CD14-positive monocyte (primary cell): ENCODE results near the gene APOBEC3H. TPM values are rescaled to one million over a fixed set of nuclear protein-coding genes. Genes with fewer than 3 reads are reported as not detected.
"Not testable (repeated sequence)": the region's sequence is repeated elsewhere in the genome, so short reads cannot be mapped to it uniquely, and the experiment has no call there.

Experiments used
- DNase-seq, 3 donors: peaks; one replicate each; pipeline ENCODE4 v3.0.0-alpha.2; 2011 to 2022
- H2AFZ ChIP-seq: 2 replicates; pipeline ENCODE4 v1.6.0; 2012; ENCODE audit warnings: mild to moderate bottlenecking, low read depth, low read length, inconsistent platforms; ENCODE audit not compliant: insufficient read depth, poor library complexity, severe bottlenecking
- H3K27ac ChIP-seq, 2 donors: 1 replicate in 1 of 2; 2 replicates in 1 of 2; pipeline ENCODE4 v1.5.1; 2012 to 2013; ENCODE audit warnings: low read length in 2 of 2, control low read depth in 1 of 2, inconsistent platforms in 1 of 2, low read depth in 1 of 2, mild to moderate bottlenecking in 1 of 2
- H3K27me3 ChIP-seq, 2 donors: one replicate each; pipeline versions ENCODE4 v1.6.0 to v1.6.1; 2011 to 2013; ENCODE audit warnings: low read length in 2 of 2; ENCODE audit not compliant: control insufficient read depth in 2 of 2, insufficient read depth in 2 of 2
- H3K36me3 ChIP-seq, 2 donors: replicated peaks in 1 of 2; 1 replicate in 1 of 2; 2 replicates in 1 of 2; pipeline versions ENCODE4 v1.5.1 to v1.6.1; 2012 to 2013; ENCODE audit warnings: low read length in 2 of 2, control low read depth in 1 of 2, inconsistent platforms in 1 of 2, mild to moderate bottlenecking in 1 of 2; ENCODE audit not compliant: insufficient read depth in 2 of 2, control insufficient read depth in 1 of 2
- H3K4me1 ChIP-seq, 2 donors: 1 replicate in 1 of 2; 2 replicates in 1 of 2; pipeline versions ENCODE4 v1.5.1 to v1.6.1; 2012 to 2013; ENCODE audit warnings: low read length in 2 of 2, control low read depth in 1 of 2, inconsistent platforms in 1 of 2, mild to moderate bottlenecking in 1 of 2, moderate library complexity in 1 of 2; ENCODE audit not compliant: insufficient read depth in 2 of 2, control insufficient read depth in 1 of 2
- H3K4me2 ChIP-seq: replicated peaks from 2 replicates; pipeline ENCODE3; 2012; ENCODE audit warnings: low read length, moderate library complexity, mild to moderate bottlenecking; ENCODE audit not compliant: poor library complexity, severe bottlenecking; ENCODE audit errors: extremely low read depth
- H3K4me3 ChIP-seq, 3 experiments: fragments of 200-600 bp in 1 of 3; sonication (generic) in 1 of 3; replicated peaks in 1 of 3; 1 replicate in 2 of 3; 2 replicates in 1 of 3; pipeline ENCODE4 v1.5.1; 2011 to 2013; ENCODE audit warnings: low read length in 3 of 3, mild to moderate bottlenecking in 3 of 3, control low read depth in 2 of 3, low read depth in 2 of 3, inconsistent platforms in 1 of 3, moderate library complexity in 1 of 3
- H3K79me2 ChIP-seq: 2 replicates; pipeline ENCODE4 v1.6.0; 2012; ENCODE audit warnings: mild to moderate bottlenecking, control low read depth, inconsistent platforms, low read length, moderate library complexity; ENCODE audit not compliant: insufficient read depth
- H3K9ac ChIP-seq: 2 replicates; pipeline ENCODE4 v1.6.0; 2017; ENCODE audit warnings: low read length, mild to moderate bottlenecking; ENCODE audit not compliant: insufficient read depth, poor library complexity, severe bottlenecking
- H3K9me3 ChIP-seq, 2 donors: replicated peaks in 1 of 2; 1 replicate in 1 of 2; 2 replicates in 1 of 2; pipeline versions ENCODE4 v1.5.1 to v1.6.1; 2012 to 2013; ENCODE audit warnings: low read length in 2 of 2, control low read depth in 1 of 2; ENCODE audit not compliant: control insufficient read depth in 1 of 2, insufficient read depth in 1 of 2
- H4K20me1 ChIP-seq: 2 replicates; pipeline ENCODE4 v1.6.0; 2012; ENCODE audit warnings: mild to moderate bottlenecking, low read length, control low read depth, moderate library complexity; ENCODE audit not compliant: insufficient read depth
- H3K27ac Mint-ChIP-seq, 7 donors: one replicate each; pipeline ENCODE4 v1.8.0; 2020; ENCODE audit warnings: mild to moderate bottlenecking in 7 of 7, mixed read lengths in 7 of 7, moderate library complexity in 6 of 7, inconsistent platforms in 2 of 7
- H3K27me3 Mint-ChIP-seq, 3 donors: one replicate each; pipeline ENCODE4 v1.8.0; 2021 to 2022; ENCODE audit warnings: low read depth in 3 of 3, mild to moderate bottlenecking in 3 of 3, mixed read lengths in 3 of 3, moderate library complexity in 3 of 3, inconsistent platforms in 1 of 3
- H3K36me3 Mint-ChIP-seq, 2 donors: one replicate each; pipeline ENCODE4 v1.8.0; 2020; ENCODE audit warnings: mixed read lengths in 2 of 2, inconsistent platforms in 1 of 2, mild to moderate bottlenecking in 1 of 2
- H3K4me1 Mint-ChIP-seq: one replicate; pipeline ENCODE4 v1.8.0; 2020; ENCODE audit warnings: mild to moderate bottlenecking, mixed read lengths
- H3K4me3 Mint-ChIP-seq, 2 donors: one replicate each; pipeline ENCODE4 v1.8.0; 2020; ENCODE audit warnings: mild to moderate bottlenecking in 2 of 2, mixed read lengths in 2 of 2, moderate library complexity in 1 of 2
- H3K9me3 Mint-ChIP-seq, 7 donors: one replicate each; pipeline ENCODE4 v1.8.0; 2020 to 2022; ENCODE audit warnings: mixed read lengths in 7 of 7, mild to moderate bottlenecking in 6 of 7, moderate library complexity in 6 of 7, inconsistent platforms in 2 of 7
- CTCF ChIP-seq: fragments of 200-600 bp; IDR thresholded peaks from one replicate; pipeline ENCODE4 v1.8.0; 2022; ENCODE audit warnings: antibody characterized with exemption, mild to moderate bottlenecking
- WGBS: methylation state at CpG from one replicate; pipeline ENCODE4 v1.1.5; 2013; ENCODE audit warnings: missing lambda C conversion rate; ENCODE audit not compliant: insufficient coverage; 5-methylcytosine and 5-hydroxymethylcytosine counted together
- intact Hi-C, 2 donors: fragments of 100-400 bp; cut with micrococcal nuclease; formaldehyde crosslinking; loops; one replicate each; pipeline versions ENCODE4 v1.15.0 to v1.15.1; 2023
- polyA plus RNA-seq, 3 donors: library from polyadenylated mRNA; depleted of rRNA in 1 of 3; unstranded in 2 of 3; stranded (reverse) in 1 of 3; fragments of 300-500 nt in 2 of 3; fragments of >200 nt in 1 of 3; fragmentation: Illumina TruSeq in 2 of 3; gene quantifications; 1 replicate in 2 of 3; 2 replicates in 1 of 3; pipeline ENCODE4 v1.2.3, GENCODE V29; 2012 to 2021

Gene APOBEC3H
- polyA plus RNA-seq, 3 donors = 0.28 TPM; not detected in 2

DNA sequence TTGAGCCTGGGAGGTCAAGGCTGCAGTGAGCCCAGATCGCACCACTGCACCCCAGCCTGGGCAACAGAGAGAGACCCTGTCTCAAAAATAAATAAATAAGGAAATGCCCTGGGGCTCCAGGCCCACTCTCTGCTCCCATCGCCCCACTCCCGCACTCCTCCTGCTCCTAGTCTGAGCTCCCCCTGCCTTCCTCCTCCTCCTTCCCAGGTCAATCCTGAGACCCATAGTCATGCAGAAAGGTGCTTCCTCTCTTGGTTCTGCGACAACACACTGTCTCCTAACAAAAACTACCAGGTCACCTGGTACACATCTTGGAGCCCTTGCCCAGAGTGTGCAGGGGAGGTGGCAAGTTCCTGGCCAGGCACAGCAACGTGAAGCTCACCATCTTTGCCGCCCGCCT is 26.9 kb upstream of the APOBEC3H start:
- Mint-ChIP-seq H3K27me3 (peaks cover 0 to 2% (median 0%) of the 10 kb centered on the region in 3 donors), H3K36me3 (no peaks in the 10 kb centered on the region), H3K4me1 (peaks cover 9% of the 10 kb centered on the region), H3K4me3 (no peak overlapping the region), H3K27ac (no peak overlapping the region), H3K9me3 (no peaks in the 10 kb centered on the region)
- Histone ChIP-seq H3K9ac (no peak overlapping the region), H3K36me3 (no peaks in the 10 kb centered on the region), H3K4me2 (no peak overlapping the region), H3K27me3 (no peaks in the 10 kb centered on the region), H2AFZ (no peak overlapping the region), H3K4me3 (no peak overlapping the region), H4K20me1 (no peaks in the 10 kb centered on the region), H3K79me2 (no peaks in the 10 kb centered on the region), H3K9me3 (no peaks in the 10 kb centered on the region), H3K27ac (no peak overlapping the region), H3K4me1 (peaks cover 9 to 16% of the 10 kb centered on the region in 2 donors)
- DNase-seq = no peak
- intact Hi-C loops = no loop called here
- WGBS = 93% methylated on average over 4 of the region's 7 CpGs
- no peak for TF ChIP-seq CTCF

DNA sequence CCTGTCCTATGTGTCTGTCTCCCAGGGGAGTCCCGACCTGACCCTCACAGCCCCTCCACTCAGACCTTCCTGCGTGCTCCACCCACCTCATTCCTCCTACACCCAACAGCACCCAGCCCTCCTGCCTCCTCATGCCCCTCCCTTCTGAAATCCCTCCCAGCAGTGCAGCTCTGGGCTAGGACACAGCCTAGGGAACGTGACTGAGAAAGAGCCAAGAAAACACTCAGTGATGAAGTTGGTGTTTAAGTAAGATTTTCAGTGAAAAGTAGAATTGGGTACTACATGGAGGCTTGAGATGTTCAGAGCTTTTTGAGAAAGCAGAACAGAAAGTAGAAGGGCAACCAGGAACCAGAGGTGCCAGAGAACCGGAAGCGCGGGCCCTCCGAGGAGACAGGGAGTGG is 24.5 kb upstream of the APOBEC3H start:
- Histone ChIP-seq H3K9ac (peak overlapping the region; percentile 46), H3K4me1 (peaks cover 12 to 28% of the 10 kb centered on the region in 2 donors), H3K27ac (peak overlapping the region; percentile 34 to 89), H3K4me2 (peak overlapping the region; percentile 57), H3K4me3 (peak overlapping the region in 1 of 3 experiments; percentile 46), H2AFZ (peak overlapping the region; percentile 85)
- intact Hi-C loops, H4K20me1 ChIP-seq, H3K27me3 ChIP-seq, H3K36me3 Mint-ChIP-seq, H3K9me3 ChIP-seq, H3K36me3 ChIP-seq, H3K79me2 ChIP-seq, H3K27me3 Mint-ChIP-seq, H3K9me3 Mint-ChIP-seq: not testable (repeated sequence)
- DNase-seq = peak in 1 of 3 donors; percentile 28
- WGBS = 12% methylated on average over 5 of the region's 7 CpGs
- peak overlapping the region in 1 of 2 donors; percentile 70 for H3K4me3 Mint-ChIP-seq
- H3K27ac Mint-ChIP-seq = peak overlapping the region; percentile 66 to 92 (median 90)
- peaks cover 21% of the 10 kb centered on the region for H3K4me1 Mint-ChIP-seq
